Lower leg skin (tissue), 4 donors: ENCODE results near the gene RMI1. TPM values are rescaled to one million over a fixed set of nuclear protein-coding genes. Genes with fewer than 3 reads are reported as not detected.

Experiments
- DNase-seq, 2 donors: peaks; one replicate each; pipeline ENCODE4 v3.0.0-alpha.2; 2019; ENCODE audit warnings: low spot score in 2 of 2
- H3K4me3 ChIP-seq: fragments of 200-600 bp; sonication (generic); 2 replicates; pipeline ENCODE4 v1.5.1; 2017; ENCODE audit warnings: mild to moderate bottlenecking, low read depth; ENCODE audit not compliant: poor library complexity, severe bottlenecking
- CTCF ChIP-seq, 3 donors: fragments of 450-650 bp; IDR thresholded peaks; one replicate each; pipeline ENCODE4 v1.5.1; 2016; ENCODE audit warnings: antibody characterized with exemption in 3 of 3, mild to moderate bottlenecking in 3 of 3, moderate library complexity in 2 of 3
- POLR2A ChIP-seq, 2 donors: fragments of 450-650 bp; IDR thresholded peaks; one replicate each; pipeline ENCODE4 v1.6.1; 2016 to 2017; ENCODE audit warnings: antibody characterized with exemption in 2 of 2, mild to moderate bottlenecking in 1 of 2, moderate library complexity in 1 of 2
- WGBS, 2 donors: methylation state at CpG; one replicate each; pipeline ENCODE4 v1.1.5; 2018; 5-methylcytosine and 5-hydroxymethylcytosine counted together
- intact Hi-C: fragments of 100-400 bp; cut with DNase I; formaldehyde crosslinking; loops from one replicate; pipeline ENCODE4 v1.15.0; 2023; ENCODE audit warnings: low total_unique reads
- total RNA-seq, 4 donors: library from RNA; depleted of rRNA; stranded (reverse); fragments of >200 nt; gene quantifications; one replicate each; pipeline ENCODE4 v1.1.0, GENCODE V29; 2016

The RMI1 gene
- total RNA-seq, 4 donors from 2014 or later: 3.5 to 5.5 (median 3.9) TPM

- TF ChIP-seq CTCF (IDR thresholded peaks at IDR 0.05) (no peak), POLR2A (IDR thresholded peaks at IDR 0.05) (no peak)
- intact Hi-C loops: no loop called here
- WGBS, 2 donors: 8 to 12% methylated on average over 23 of the region's 23 CpGs
- peak; percentile 32 to 88 for DNase-seq
- peak overlapping the region; percentile 74 for H3K4me3 ChIP-seq
Observed at GRCh38 chr9:83956086-83956435, 24.5 kb upstream of the RMI1 start.

- intact Hi-C loops: no loop called here
- DNase-seq: peak; percentile 62 to 95
- H3K4me3 ChIP-seq: peak overlapping the region; percentile 74
- no peak for TF ChIP-seq CTCF (IDR thresholded peaks at IDR 0.05)
- TF ChIP-seq POLR2A (IDR thresholded peaks at IDR 0.05): no peak
- 1 to 7% methylated on average over 38 to 52 of the region's 57 CpGs for WGBS, 2 donors
Observed at GRCh38 chr9:83956436-83957247, 24.0 kb upstream of the RMI1 start.

- TF ChIP-seq CTCF (IDR thresholded peaks at IDR 0.05): no peak
- no peak for TF ChIP-seq POLR2A (IDR thresholded peaks at IDR 0.05)
- intact Hi-C loops: no loop called here
- no peak for DNase-seq
- 54 to 64% methylated on average over 4 of the region's 4 CpGs for WGBS, 2 donors
- no peak overlapping the region for H3K4me3 ChIP-seq
Observed at GRCh38 chr9:83957248-83957513, 23.4 kb upstream of the RMI1 start.

GRCh38 chr9:83959061-83959460 lies 21.5 kb upstream of the RMI1 start:
- 63 to 73% methylated on average over 4 of the region's 4 CpGs for WGBS, 2 donors
- no peak for DNase-seq
- H3K4me3 ChIP-seq: no peak overlapping the region
- no peak for TF ChIP-seq CTCF (IDR thresholded peaks at IDR 0.05)
- TF ChIP-seq POLR2A (IDR thresholded peaks at IDR 0.05): no peak
- intact Hi-C loops: no loop called here

- intact Hi-C loops: no loop called here
- 92 to 94% methylated on average over 5 of the region's 5 CpGs for WGBS, 2 donors
- H3K4me3 ChIP-seq: no peak overlapping the region
- DNase-seq: no peak
- TF ChIP-seq POLR2A (IDR thresholded peaks at IDR 0.05) (no peak), CTCF (IDR thresholded peaks at IDR 0.05) (no peak)
Observed at GRCh38 chr9:83960991-83961390, 19.6 kb upstream of the RMI1 start.

- TF ChIP-seq CTCF (IDR thresholded peaks at IDR 0.05) (no peak), POLR2A (IDR thresholded peaks at IDR 0.05) (no peak)
- 40 to 42% methylated on average over 3 of the region's 3 CpGs for WGBS, 2 donors
- no peak overlapping the region for H3K4me3 ChIP-seq
- intact Hi-C loops: no loop called here
- no peak for DNase-seq
Observed at GRCh38 chr9:83962165-83962564, 18.4 kb upstream of the RMI1 start.
